B cell (primary cell): ENCODE data around the gene TFF3. TPM values are rescaled to one million over a fixed set of nuclear protein-coding genes. Genes with fewer than 3 reads are reported as not detected.

ENCODE experiments used
- ATAC-seq: fragments of 200-7000 bp; cut with Tn5 transposase; one replicate; pipeline ENCODE4 v1.10.0; 2021; ENCODE audit warnings: low read depth, mild to moderate bottlenecking, moderate number of reproducible peaks, moderate library complexity
- CTCF ChIA-PET: fragments of 350-600 bp; sonication (Branson Sonifier 250); formaldehyde crosslinking; loops from one replicate; lab custom pipeline; 2021; ENCODE audit warnings: antibody characterized with exemption, inconsistent platforms; lab: Charles Lee
- POLR2A ChIA-PET: fragments of 350-600 bp; sonication (Branson Sonifier 250); formaldehyde crosslinking; loops from one replicate; lab custom pipeline; 2021; ENCODE audit warnings: antibody characterized with exemption; lab: Charles Lee
- DNase-seq: peaks from one replicate; pipeline ENCODE4 v3.0.0; 2013
- H2AFZ ChIP-seq: 2 replicates; pipeline ENCODE4 v1.6.1; 2012; ENCODE audit warnings: mild to moderate bottlenecking, low read depth, low read length; ENCODE audit not compliant: insufficient read depth, poor library complexity, severe bottlenecking
- H3K27ac ChIP-seq, 2 donors: 1 replicate in 1 of 2; 2 replicates in 1 of 2; pipeline ENCODE4 v1.5.1; 2012 to 2013; ENCODE audit warnings: low read length in 2 of 2, mild to moderate bottlenecking in 2 of 2, moderate library complexity in 1 of 2
- H3K27me3 ChIP-seq, 4 experiments: fragments of 200-600 bp in 1 of 4; sonication (generic) in 1 of 4; replicated peaks in 1 of 4; 1 replicate in 2 of 4; 2 replicates in 2 of 4; pipeline versions ENCODE4 v1.6.1 to v1.7.0; 2013 to 2016; ENCODE audit warnings: low read length in 3 of 4, mild to moderate bottlenecking in 2 of 4, mixed read lengths in 1 of 4, moderate library complexity in 1 of 4; ENCODE audit not compliant: insufficient read depth in 4 of 4, control insufficient read depth in 3 of 4; ENCODE audit errors: control extremely low read depth in 1 of 4
- H3K36me3 ChIP-seq, 2 experiments: replicated peaks in 1 of 2; 1 replicate in 1 of 2; 2 replicates in 1 of 2; pipeline versions ENCODE4 v1.6.1 to v1.7.1; 2013; ENCODE audit warnings: low read length in 1 of 2; ENCODE audit not compliant: insufficient read depth in 2 of 2, control insufficient read depth in 1 of 2; ENCODE audit errors: control extremely low read depth in 1 of 2, extremely low read depth in 1 of 2
- H3K4me1 ChIP-seq, 2 donors: fragments of 200-600 bp in 1 of 2; sonication (generic) in 1 of 2; 1 replicate in 1 of 2; 2 replicates in 1 of 2; pipeline versions ENCODE4 v1.5.1 to v1.6.1; 2013 to 2017; ENCODE audit warnings: low read length in 2 of 2; ENCODE audit not compliant: control insufficient read depth in 2 of 2, insufficient read depth in 2 of 2
- H3K4me2 ChIP-seq: replicated peaks from 2 replicates; pipeline ENCODE3; 2012; ENCODE audit warnings: mild to moderate bottlenecking, low read depth, low read length; ENCODE audit not compliant: poor library complexity, severe bottlenecking
- H3K4me3 ChIP-seq, 5 experiments: fragments of 200-600 bp in 1 of 5; sonication (generic) in 1 of 5; 1 replicate in 3 of 5; 2 replicates in 2 of 5; pipeline versions ENCODE4 v1.5.1 to v1.7.0; 2011 to 2016; ENCODE audit warnings: low read length in 4 of 5, mild to moderate bottlenecking in 4 of 5, low read depth in 2 of 5, control low read depth in 1 of 5, moderate library complexity in 1 of 5; ENCODE audit not compliant: insufficient read depth in 1 of 5; ENCODE audit errors: control extremely low read depth in 1 of 5, extremely low read depth in 1 of 5
- H3K79me2 ChIP-seq: fragments of 200-600 bp; sonication (generic); one replicate; pipeline ENCODE4 v1.6.0; 2016; ENCODE audit warnings: low read length; ENCODE audit not compliant: control insufficient read depth, insufficient read depth
- H3K9ac ChIP-seq: fragments of 200-600 bp; sonication (generic); 2 replicates; pipeline ENCODE4 v1.6.1; 2017; ENCODE audit warnings: mild to moderate bottlenecking, low read length, moderate library complexity
- H3K9me3 ChIP-seq, 3 donors: one replicate each; pipeline versions ENCODE4 v1.6.1 to v1.7.1; 2013; ENCODE audit warnings: low read length in 2 of 3; ENCODE audit not compliant: control insufficient read depth in 2 of 3, insufficient read depth in 1 of 3; ENCODE audit errors: control extremely low read depth in 1 of 3
- H4K20me1 ChIP-seq: 2 replicates; pipeline ENCODE4 v1.6.0; 2012; ENCODE audit warnings: mild to moderate bottlenecking, low read length; ENCODE audit not compliant: insufficient read depth, control insufficient read depth, poor library complexity, severe bottlenecking
- H3K27ac Mint-ChIP-seq: one replicate; pipeline ENCODE4 v1.8.0; 2021; ENCODE audit warnings: mixed read lengths
- H3K27me3 Mint-ChIP-seq: one replicate; pipeline ENCODE4 v1.8.0; 2021; ENCODE audit warnings: mixed read lengths
- H3K4me1 Mint-ChIP-seq: one replicate; pipeline ENCODE4 v1.8.0; 2021; ENCODE audit warnings: mixed read lengths
- H3K4me3 Mint-ChIP-seq: one replicate; pipeline ENCODE4 v1.8.0; 2021; ENCODE audit warnings: mixed read lengths
- H3K9me3 Mint-ChIP-seq: one replicate; pipeline ENCODE4 v1.8.0; 2022; ENCODE audit warnings: mixed read lengths; ENCODE audit not compliant: insufficient read depth
- EZH2 ChIP-seq: IDR thresholded peaks from 2 replicates; pipeline ENCODE4 v1.6.1; 2012; ENCODE audit warnings: borderline replicate concordance, low read depth, mild to moderate bottlenecking, moderate library complexity, low read length; ENCODE audit not compliant: insufficient read depth, poor library complexity, severe bottlenecking
- WGBS: methylation state at CpG from one replicate; pipeline ENCODE4 v1.1.5; 2013; ENCODE audit warnings: missing lambda C conversion rate; ENCODE audit not compliant: insufficient coverage; 5-methylcytosine and 5-hydroxymethylcytosine counted together
- intact Hi-C: fragments of 100-400 bp; cut with micrococcal nuclease; formaldehyde crosslinking; loops from one replicate; pipeline ENCODE4 v1.10.0; 2022
- polyA plus RNA-seq: library from polyadenylated mRNA; depleted of rRNA; stranded (reverse); fragments of >200 nt; gene quantifications from 2 replicates; pipeline ENCODE4 v1.2.3, GENCODE V29; 2012
- total RNA-seq, 2 donors: library from RNA; stranded (reverse); fragments of 120-200 nt in 1 of 2; gene quantifications; 1 replicate in 1 of 2; 2 replicates in 1 of 2; pipeline versions ENCODE4 v1.2.3 to v1.2.4, GENCODE V29; 2013 to 2022
- TF ChIP-seq, protein P1 (sequence below): fragments of 200-600 bp; IDR thresholded peaks from one replicate; pipeline ENCODE4 v1.8.0; 2022; ENCODE audit warnings: antibody characterized with exemption, mild to moderate bottlenecking

Gene TFF3
- total and polyA plus RNA-seq, 2 donors (not counting 1 experiment from before 2014, with no cell fraction given): not detected

DNA sequence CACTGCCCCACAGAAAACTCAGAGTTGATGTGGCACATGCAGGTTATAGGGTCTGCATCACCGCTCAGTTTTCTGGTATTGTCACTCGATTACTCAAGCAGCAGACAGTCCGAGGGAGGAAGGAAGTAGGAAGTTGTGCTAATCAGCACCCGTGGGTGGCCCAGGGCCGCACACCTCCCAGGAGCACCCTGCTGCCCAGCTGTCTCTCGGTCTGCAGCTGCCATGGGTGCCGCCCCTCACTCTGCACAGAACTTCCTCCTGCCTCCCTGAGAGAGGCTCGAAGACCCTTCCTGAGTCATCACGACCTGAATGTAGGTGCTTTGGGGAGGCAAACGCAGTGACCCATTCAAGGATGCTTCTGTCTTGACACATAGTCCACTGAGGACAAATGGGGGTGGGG, 4.2 kb upstream of the TFF3 start:
- peak overlapping the region; percentile 68 for H2AFZ ChIP-seq
- no peak overlapping the region for H3K4me3 ChIP-seq
- Mint-ChIP-seq H3K4me3 (peak overlapping the region; percentile 44), H3K27me3 (peaks cover 22% of the 10 kb centered on the region), H3K9me3 (no peaks in the 10 kb centered on the region), H3K27ac (no peak overlapping the region), H3K4me1 (peaks cover 15% of the 10 kb centered on the region)
- no peaks in the 10 kb centered on the region for H4K20me1 ChIP-seq
- peaks cover 0 to 8% (median 1%) of the 10 kb centered on the region in 4 experiments for H3K27me3 ChIP-seq
- H3K4me2 ChIP-seq: peak overlapping the region; percentile 58
- H3K9ac ChIP-seq: no peak overlapping the region
- H3K4me1 ChIP-seq: peaks cover 12 to 16% of the 10 kb centered on the region in 2 donors
- peak; percentile 36 for DNase-seq
- TF ChIP-seq, protein P1, sequence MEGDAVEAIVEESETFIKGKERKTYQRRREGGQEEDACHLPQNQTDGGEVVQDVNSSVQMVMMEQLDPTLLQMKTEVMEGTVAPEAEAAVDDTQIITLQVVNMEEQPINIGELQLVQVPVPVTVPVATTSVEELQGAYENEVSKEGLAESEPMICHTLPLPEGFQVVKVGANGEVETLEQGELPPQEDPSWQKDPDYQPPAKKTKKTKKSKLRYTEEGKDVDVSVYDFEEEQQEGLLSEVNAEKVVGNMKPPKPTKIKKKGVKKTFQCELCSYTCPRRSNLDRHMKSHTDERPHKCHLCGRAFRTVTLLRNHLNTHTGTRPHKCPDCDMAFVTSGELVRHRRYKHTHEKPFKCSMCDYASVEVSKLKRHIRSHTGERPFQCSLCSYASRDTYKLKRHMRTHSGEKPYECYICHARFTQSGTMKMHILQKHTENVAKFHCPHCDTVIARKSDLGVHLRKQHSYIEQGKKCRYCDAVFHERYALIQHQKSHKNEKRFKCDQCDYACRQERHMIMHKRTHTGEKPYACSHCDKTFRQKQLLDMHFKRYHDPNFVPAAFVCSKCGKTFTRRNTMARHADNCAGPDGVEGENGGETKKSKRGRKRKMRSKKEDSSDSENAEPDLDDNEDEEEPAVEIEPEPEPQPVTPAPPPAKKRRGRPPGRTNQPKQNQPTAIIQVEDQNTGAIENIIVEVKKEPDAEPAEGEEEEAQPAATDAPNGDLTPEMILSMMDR: no peak
- no peak for TF ChIP-seq EZH2
- ChIA-PET POLR2A (no interaction called here), CTCF (interaction anchor here (1.7 to 2.6 kb wide), 2 partner anchors 9 to 174 kb away, joined by 4 to 13 read pairs; no protein-coding TSS in a partner anchor)
- no peaks in the 10 kb centered on the region for H3K36me3 ChIP-seq
- H3K79me2 ChIP-seq: no peaks in the 10 kb centered on the region
- peak; percentile 90 for ATAC-seq
- H3K27ac ChIP-seq: no peak overlapping the region
- intact Hi-C loops: no loop called here
- H3K9me3 ChIP-seq: no peaks in the 10 kb centered on the region
- WGBS: 2% methylated on average over 8 of the region's 10 CpGs

DNA sequence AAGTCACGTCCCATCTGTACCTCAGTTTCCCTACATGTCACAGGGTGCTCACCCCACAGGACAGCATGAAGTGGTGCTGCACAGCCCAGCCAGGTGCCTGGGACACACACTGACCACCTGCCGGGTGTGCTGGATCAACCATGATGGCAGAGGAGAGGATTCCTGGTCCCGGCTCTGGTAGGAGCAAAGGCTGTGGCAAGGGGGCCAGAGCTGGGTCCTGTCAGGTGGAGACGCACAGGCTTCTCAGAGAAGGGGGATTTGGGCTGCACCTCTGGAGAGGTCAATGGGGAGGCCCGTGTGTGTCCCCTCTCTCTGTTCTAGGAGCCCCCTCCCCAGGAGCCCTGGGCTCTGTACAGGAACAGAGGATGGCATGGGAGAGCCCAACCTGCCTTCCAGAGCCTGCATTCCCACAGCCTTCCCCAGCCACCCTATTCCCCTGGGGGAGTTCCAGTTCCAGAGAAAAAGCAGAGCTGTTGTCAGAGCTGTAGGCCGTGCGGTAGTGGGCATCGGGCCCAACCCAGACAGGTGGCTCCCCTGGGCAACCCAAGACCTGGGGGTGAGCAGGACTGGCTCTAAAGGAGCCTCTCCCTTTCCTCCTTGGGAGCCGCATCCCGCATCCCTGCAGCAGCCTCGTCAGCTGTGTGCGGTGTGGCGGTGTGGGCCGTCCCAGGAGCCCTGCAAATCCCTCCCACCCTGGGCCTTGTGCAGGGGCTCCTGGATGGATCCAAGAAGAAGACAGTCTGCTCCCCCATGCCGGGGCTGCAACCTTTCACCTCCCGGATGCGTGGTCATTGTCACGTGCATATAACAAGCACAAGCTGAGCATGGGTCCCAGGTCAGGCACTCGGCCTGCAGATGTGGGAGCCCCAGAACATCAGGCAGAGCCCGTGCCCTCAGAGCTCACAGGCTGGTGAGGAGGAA, 2.9 kb upstream of the TFF3 start:
- intact Hi-C loops: no loop called here
- Histone ChIP-seq H3K27me3 (peaks cover 0 to 6% (median 1%) of the 10 kb centered on the region in 4 experiments), H3K79me2 (no peaks in the 10 kb centered on the region), H3K9ac (no peak overlapping the region), H3K36me3 (no peaks in the 10 kb centered on the region), H3K4me3 (no peak overlapping the region), H4K20me1 (no peaks in the 10 kb centered on the region), H2AFZ (no peak overlapping the region), H3K9me3 (no peaks in the 10 kb centered on the region), H3K4me2 (no peak overlapping the region), H3K27ac (no peak overlapping the region), H3K4me1 (peaks cover 12 to 16% of the 10 kb centered on the region in 2 donors)
- no peak for DNase-seq
- Mint-ChIP-seq H3K9me3 (no peaks in the 10 kb centered on the region), H3K4me1 (peaks cover 15% of the 10 kb centered on the region), H3K4me3 (peak overlapping the region; percentile 12), H3K27ac (no peak overlapping the region), H3K27me3 (peaks cover 12% of the 10 kb centered on the region)
- no peak for ATAC-seq
- TF ChIP-seq, protein P1: no peak
- CTCF ChIA-PET: interaction anchor here (1.7 to 2.6 kb wide), 2 partner anchors 8 to 173 kb away, joined by 4 to 13 read pairs; no protein-coding TSS in a partner anchor
- POLR2A ChIA-PET: no interaction called here
- WGBS: 91% methylated on average over 19 of the region's 20 CpGs
